Endothelial cell of umbilical vein (primary cell): ENCODE results near the gene PYGO2. TPM values are rescaled to one million over a fixed set of nuclear protein-coding genes. Genes with fewer than 3 reads are reported as not detected.

Experiments used
- BruUV-seq: library from RNA; stranded (reverse); fragments of 400-500 nt; replicated peaks from 2 replicates; lab custom pipeline; 2021; lab: Mats Ljungman, UMichigan
- CTCF ChIA-PET: fragments of 300-600, 350-600 bp; sonication (Branson Sonifier 250); formaldehyde crosslinking; loops from one replicate; lab custom pipeline; 2021; ENCODE audit warnings: antibody characterized with exemption, inconsistent platforms; lab: Charles Lee
- POLR2A ChIA-PET: fragments of 300-600, 350-600 bp; sonication (Branson Sonifier 250); formaldehyde crosslinking; loops from one replicate; lab custom pipeline; 2021; ENCODE audit warnings: antibody characterized with exemption, inconsistent platforms; lab: Charles Lee
- DNase-seq: peaks from one replicate; pipeline ENCODE4 v3.0.0-alpha.2; 2011; ENCODE audit warnings: low read depth, low spot score
- FAIRE-seq: peaks from 2 replicates; lab custom pipeline; 2011; peaks lifted over from hg19 to GRCh38; lab: Jason Lieb, UNC
- H2AFZ ChIP-seq: 2 replicates; pipeline ENCODE4 v1.6.0; 2012; ENCODE audit warnings: low read depth, low read length, control low read depth, inconsistent platforms
- H3K27ac ChIP-seq: 2 replicates; pipeline ENCODE4 v1.5.1; 2011; ENCODE audit warnings: low read depth, mild to moderate bottlenecking, control low read depth, low read length, moderate library complexity; ENCODE audit not compliant: insufficient read depth
- H3K27me3 ChIP-seq, 2 experiments: 2 replicates each; pipeline versions ENCODE4 v1.6.0 to v1.6.1; 2011; ENCODE audit warnings: low read length in 2 of 2, mixed read lengths in 1 of 2; ENCODE audit not compliant: control insufficient read depth in 2 of 2, insufficient read depth in 2 of 2
- H3K36me3 ChIP-seq, 2 experiments: 2 replicates in 1 of 2; 3 replicates in 1 of 2; pipeline ENCODE4 v1.5.1; 2011; ENCODE audit warnings: low read length in 2 of 2, mild to moderate bottlenecking in 1 of 2, moderate library complexity in 1 of 2; ENCODE audit not compliant: control insufficient read depth in 2 of 2, insufficient read depth in 2 of 2; ENCODE audit errors: extremely low read depth in 1 of 2
- H3K4me1 ChIP-seq: 3 replicates; pipeline ENCODE4 v1.5.1; 2011; ENCODE audit warnings: mild to moderate bottlenecking, low read length; ENCODE audit not compliant: control insufficient read depth, insufficient read depth; ENCODE audit errors: extremely low read depth
- H3K4me2 ChIP-seq: 2 replicates; pipeline ENCODE4 v1.6.1; 2011; ENCODE audit warnings: low read length, control low read depth, mixed read lengths; ENCODE audit not compliant: insufficient read depth
- H3K4me3 ChIP-seq, 3 experiments: fragments of 200-600 bp in 1 of 3; sonication (generic), shearing (Covaris generic) in 1 of 3; replicated peaks in 1 of 3; 2 replicates each; pipeline ENCODE4 v1.5.1; 2011 to 2016; ENCODE audit warnings: control low read depth in 3 of 3, low read length in 3 of 3, mild to moderate bottlenecking in 2 of 3, inconsistent platforms in 1 of 3, low read depth in 1 of 3, moderate library complexity in 1 of 3; ENCODE audit not compliant: insufficient read depth in 1 of 3
- H3K79me2 ChIP-seq: 2 replicates; pipeline ENCODE4 v1.6.0; 2012; ENCODE audit warnings: low read length, inconsistent platforms; ENCODE audit not compliant: control insufficient read depth, insufficient read depth
- H3K9ac ChIP-seq: replicated peaks from 2 replicates; pipeline ENCODE3; 2011; ENCODE audit warnings: low read length, control low read depth; ENCODE audit not compliant: insufficient read depth; ENCODE audit errors: extremely low read depth
- H3K9me1 ChIP-seq: replicated peaks from 3 replicates; pipeline ENCODE4 v1.6.0; 2011; ENCODE audit warnings: mild to moderate bottlenecking, low read length; ENCODE audit not compliant: control insufficient read depth, insufficient read depth; ENCODE audit errors: extremely low read depth
- H3K9me3 ChIP-seq: replicated peaks from 2 replicates; pipeline ENCODE4 v1.5.1; 2012; ENCODE audit warnings: low read length, inconsistent platforms; ENCODE audit not compliant: control insufficient read depth, insufficient read depth
- H4K20me1 ChIP-seq: replicated peaks from 2 replicates; pipeline ENCODE3; 2011; ENCODE audit warnings: mild to moderate bottlenecking, low read length; ENCODE audit not compliant: control insufficient read depth, insufficient read depth; ENCODE audit errors: extremely low read depth
- CTCF ChIP-seq, 2 donors: IDR thresholded peaks; 1 replicate in 1 of 2; 2 replicates in 1 of 2; pipeline ENCODE4 v1.5.1; 2011; ENCODE audit warnings: low read length in 2 of 2, mild to moderate bottlenecking in 2 of 2, moderate library complexity in 2 of 2, control low read depth in 1 of 2, inconsistent platforms in 1 of 2, low read depth in 1 of 2; ENCODE audit not compliant: insufficient read depth in 1 of 2; ENCODE audit errors: extremely low read depth in 1 of 2
- FOS ChIP-seq: IDR thresholded peaks from 2 replicates; pipeline ENCODE4 v1.6.1; 2011; ENCODE audit warnings: mild to moderate bottlenecking, low read length, moderate library complexity, borderline replicate concordance; ENCODE audit not compliant: insufficient read depth
- GATA2 ChIP-seq: IDR thresholded peaks from 2 replicates; pipeline ENCODE4 v1.7.0; 2011; ENCODE audit warnings: low read depth, mild to moderate bottlenecking, moderate library complexity, mixed read lengths, low read length; ENCODE audit not compliant: insufficient read length, insufficient read depth
- JUN ChIP-seq: IDR thresholded peaks from 2 replicates; pipeline ENCODE4 v1.6.1; 2011; ENCODE audit warnings: borderline replicate concordance, low read depth; ENCODE audit not compliant: insufficient read length, insufficient read depth
- MAX ChIP-seq: IDR thresholded peaks from 2 replicates; pipeline ENCODE4 v1.6.1; 2011; ENCODE audit not compliant: insufficient read depth, insufficient read length
- MYC ChIP-seq: IDR thresholded peaks from one replicate; pipeline ENCODE4 v1.6.1; 2011; ENCODE audit warnings: mild to moderate bottlenecking, low read depth, low read length
- POLR2A ChIP-seq: IDR thresholded peaks from 2 replicates; pipeline ENCODE4 v1.6.1; 2012; ENCODE audit warnings: low read depth, mild to moderate bottlenecking, control low read depth, low read length
- POLR2AphosphoS5 ChIP-seq: IDR thresholded peaks from 2 replicates; pipeline ENCODE4 v1.6.1; 2012; ENCODE audit warnings: low read depth, mild to moderate bottlenecking, control low read depth, low read length, moderate library complexity; ENCODE audit not compliant: insufficient read depth
- dilution Hi-C: fragments of 300-500 bp; cut with MboI; formaldehyde crosslinking; loops from one replicate; pipeline ENCODE4 v1.15.0; 2019; ENCODE audit warnings: low sequenced_read_pairs; ENCODE audit not compliant: extremely low pct_ligation_motif_present
- intact Hi-C: fragments of 100-400 bp; cut with micrococcal nuclease; formaldehyde crosslinking; loops from one replicate; pipeline ENCODE4 v1.10.0; 2022
- polyA plus RNA-seq, 4 experiments: library from polyadenylated mRNA; depleted of rRNA in 3 of 4; stranded (reverse) in 3 of 4; unstranded in 1 of 4; fragments of >200 nt; gene quantifications; 2 replicates each; pipeline versions ENCODE4 v1.2.1 to v1.2.3, GENCODE V29; 2011 to 2012; ENCODE audit warnings: missing spikeins in 1 of 4
- total RNA-seq: library from RNA; stranded (reverse); gene quantifications from 2 replicates; pipeline ENCODE4 v1.2.3, GENCODE V29; 2021

PYGO2 gene
- total and polyA plus RNA-seq, 2 donors (not counting 3 experiments of a cell fraction or from before 2014, with no cell fraction given): 19.3 to 21.5 TPM

DNA sequence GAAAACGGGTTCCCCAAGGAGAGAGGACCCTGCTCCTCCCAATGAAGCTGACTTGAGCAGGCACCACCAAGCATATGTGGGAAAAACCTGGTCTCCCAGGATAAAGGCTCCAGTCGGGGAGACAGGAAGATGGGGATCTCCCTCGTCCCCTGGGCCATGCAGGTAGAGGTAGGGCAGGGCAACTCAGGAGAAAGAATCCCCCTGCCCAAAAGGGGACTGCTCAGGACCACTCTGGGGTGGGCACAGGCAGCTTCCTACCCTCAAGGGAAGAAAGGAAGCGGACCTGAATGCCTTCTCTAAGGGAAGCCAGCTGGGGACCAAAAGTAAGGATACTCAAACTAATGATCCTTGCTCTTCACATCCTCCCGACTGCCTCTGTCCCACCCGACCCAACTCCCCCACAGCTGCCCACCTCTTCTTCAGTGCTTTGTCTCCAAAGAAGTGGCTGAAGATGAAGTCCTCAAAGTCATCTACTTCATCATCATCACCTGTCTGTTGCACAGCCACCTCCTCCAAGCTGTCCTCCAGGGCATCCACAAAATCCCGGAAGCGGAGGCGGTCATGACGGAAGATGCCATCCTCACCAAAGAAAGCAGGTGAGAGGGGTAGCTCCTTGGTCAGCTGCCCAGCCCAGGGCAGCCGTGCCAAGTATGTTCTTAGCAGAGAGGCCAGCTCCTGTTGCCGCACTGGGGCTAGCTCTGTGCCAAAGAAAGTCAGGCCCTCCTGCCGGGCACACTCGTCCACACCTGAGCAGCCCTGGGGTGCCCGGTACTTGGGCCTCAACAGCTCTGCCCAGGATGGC, 16.2 kb downstream of the PYGO2 start:
- POLR2A ChIA-PET: interaction anchor here (0.6 kb wide), 1 partner anchor 320 kb away, joined by 3 read pairs; no protein-coding TSS in a partner anchor

More for the DNA sequence above, 16.2 kb downstream of the PYGO2 start:
- Histone ChIP-seq H2AFZ (no peak overlapping the region), H3K36me3 (peaks cover 0 to 25% of the 10 kb centered on the region in 2 experiments), H4K20me1 (no peaks in the 10 kb centered on the region), H3K9ac (no peak overlapping the region), H3K4me2 (no peak overlapping the region), H3K9me1 (no peaks in the 10 kb centered on the region), H3K79me2 (no peaks in the 10 kb centered on the region), H3K9me3 (no peaks in the 10 kb centered on the region), H3K27ac (no peak overlapping the region), H3K4me1 (no peaks in the 10 kb centered on the region), H3K4me3 (no peak overlapping the region), H3K27me3 (no peaks in the 10 kb centered on the region)
- no TSS peak for BruUV-seq
- DNase-seq (no peak), FAIRE-seq (no peak)
- no peak for TF ChIP-seq CTCF (IDR thresholded peaks at IDR 0.05; ENCODE audit: extremely low read depth in 1 of 2, insufficient read depth in 1 of 2, low read depth in 1 of 2, low read length in 2 of 2)
- no peak for TF ChIP-seq MAX
- TF ChIP-seq POLR2A: no peak
- TF ChIP-seq GATA2: no peak
- TF ChIP-seq JUN: no peak
- TF ChIP-seq MYC: no peak
- TF ChIP-seq POLR2AphosphoS5: no peak
- TF ChIP-seq FOS: no peak
- dilution Hi-C loops: no loop called here
- CTCF ChIA-PET: interaction anchor here (0.8 to 3.4 kb wide), 7 partner anchors 7 to 114 kb away, joined by 3 to 19 read pairs (median 3); partner anchors contain the start of gene PMVK
- intact Hi-C loops: no loop called here
